ENCODE measurements around the gene CDK2. TPM values are rescaled to one million over a fixed set of nuclear protein-coding genes. Genes with fewer than 3 reads are reported as not detected.

The CDK2 gene
- total RNA-seq, 1 donor from 2014 or later, result 22.2 TPM

- ATAC-seq, result no peak
- no peak for DNase-seq
These were observed 24.6 kb upstream of the CDK2 start for GRCh38 chr12:55942055-55942454.

DNA sequence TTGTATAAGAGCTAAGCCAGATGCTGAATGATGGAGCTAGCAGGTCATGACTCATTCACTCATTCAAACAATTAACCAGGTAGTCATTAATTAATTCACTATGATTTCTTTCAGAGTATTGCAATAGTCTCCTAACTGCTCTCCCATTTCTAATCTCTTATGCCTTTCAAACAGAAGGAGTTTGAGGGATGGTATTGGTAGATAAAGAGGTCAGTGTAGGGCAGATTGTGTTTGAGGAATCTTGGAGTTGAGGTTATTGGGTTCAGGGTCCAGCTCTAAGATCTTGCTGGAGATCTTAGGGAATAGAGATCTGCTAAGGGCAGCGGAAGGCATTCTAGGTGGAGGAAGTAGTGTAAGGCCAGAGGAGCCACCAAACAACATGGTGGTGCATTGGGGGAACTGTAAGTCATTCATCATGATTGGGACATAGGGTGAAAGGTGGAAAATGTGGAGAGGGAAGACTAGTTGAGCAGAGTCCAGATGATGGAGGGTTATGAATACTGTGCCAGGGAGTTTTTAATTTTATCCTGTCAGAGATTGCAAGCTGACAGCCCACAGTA, 24.0 kb upstream of the CDK2 start:
- ATAC-seq (no peak), DNase-seq (no peak)
- TF ChIP-seq CTCF (IDR thresholded peaks at IDR 0.05), result no peak
- intact Hi-C loops (cut with DNase I), result no loop called here
- Histone ChIP-seq H3K27me3 (ENCODE audit: low read depth) (no peaks in the 10 kb centered on the region), H3K27ac (no peak overlapping the region), H3K4me3 (no peak overlapping the region), H3K9me3 (no peaks in the 10 kb centered on the region), H3K36me3 (peaks cover 72% of the 10 kb centered on the region), H3K4me1 (peaks cover 9% of the 10 kb centered on the region)

More at GRCh38 chr12:55942055-55942454, 24.6 kb upstream of the CDK2 start:
- Histone ChIP-seq H3K9me3 (no peaks in the 10 kb centered on the region), H3K27ac (no peak overlapping the region), H3K27me3 (ENCODE audit: low read depth) (no peaks in the 10 kb centered on the region), H3K36me3 (peaks cover 74% of the 10 kb centered on the region), H3K4me1 (peaks cover 9% of the 10 kb centered on the region), H3K4me3 (no peak overlapping the region)
- no peak for TF ChIP-seq CTCF (IDR thresholded peaks at IDR 0.05)
- intact Hi-C loops (cut with DNase I), result no loop called here

- peaks cover 65% of the 10 kb centered on the region for H3K36me3 ChIP-seq
These were observed 20.1 kb upstream of the CDK2 start for GRCh38 chr12:55946553-55946952.

DNA sequence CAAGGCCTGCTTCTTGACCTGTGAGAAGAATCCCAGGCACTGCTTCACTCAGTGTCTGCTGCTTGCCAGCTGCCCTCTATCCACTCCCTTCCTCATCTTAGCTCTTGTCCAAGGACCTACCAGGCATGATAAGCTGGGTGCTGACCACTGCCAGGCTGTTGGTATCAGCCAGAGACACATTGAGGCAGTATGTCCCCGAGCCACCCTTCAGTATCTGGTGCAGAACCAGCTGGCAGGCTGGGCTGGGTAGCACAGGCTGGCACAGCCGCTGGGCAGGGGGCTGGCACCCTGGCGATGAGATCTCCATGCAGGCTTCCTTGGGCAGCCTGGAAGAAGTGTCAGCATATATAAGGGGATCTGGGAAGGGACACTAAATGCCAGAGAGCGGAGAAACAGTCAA, 11.3 kb upstream of the CDK2 start:
- Histone ChIP-seq H3K27me3 (ENCODE audit: low read depth) (no peaks in the 10 kb centered on the region), H3K27ac (no peak overlapping the region), H3K36me3 (peaks cover 34% of the 10 kb centered on the region), H3K4me3 (no peak overlapping the region), H3K4me1 (no peaks in the 10 kb centered on the region), H3K9me3 (no peaks in the 10 kb centered on the region)
- no peak for ATAC-seq
- DNase-seq, result no peak
- intact Hi-C loops (cut with DNase I), result no loop called here
- no peak for TF ChIP-seq CTCF (IDR thresholded peaks at IDR 0.05)

More at GRCh38 chr12:55946553-55946952, 20.1 kb upstream of the CDK2 start:
- DNase-seq, result no peak
- no peaks in the 10 kb centered on the region for H3K4me1 ChIP-seq
- no peaks in the 10 kb centered on the region for H3K27me3 ChIP-seq (ENCODE audit: low read depth)
- no peak overlapping the region for H3K27ac ChIP-seq
- H3K4me3 ChIP-seq, result no peak overlapping the region
- H3K9me3 ChIP-seq, result no peaks in the 10 kb centered on the region
- no peak for ATAC-seq
- intact Hi-C loops (cut with DNase I), result no loop called here
- no peak for TF ChIP-seq CTCF (IDR thresholded peaks at IDR 0.05)

GRCh38 chr12:55955800-55956508, 10.7 kb upstream of the CDK2 start:
- ATAC-seq, result peak in 1 of 2 donors; percentile 54
- Histone ChIP-seq H3K27me3 (ENCODE audit: low read depth) (no peaks in the 10 kb centered on the region), H3K9me3 (no peaks in the 10 kb centered on the region), H3K27ac (no peak overlapping the region), H3K36me3 (peaks cover 34% of the 10 kb centered on the region), H3K4me1 (no peaks in the 10 kb centered on the region), H3K4me3 (no peak overlapping the region)
- intact Hi-C loops (cut with DNase I), result no loop called here
- DNase-seq, result no peak
- TF ChIP-seq CTCF (IDR thresholded peaks at IDR 0.05), result no peak

Data from lower lobe of right lung (tissue), 2 donors.